GM12875 (cell line): ENCODE data around the gene VPS35L.

Experiments used
- H3K4me3 ChIP-seq: one replicate; pipeline ENCODE4 v1.5.1; 2011; ENCODE audit warnings: low read depth, low read length, control low read depth
- TF ChIP-seq, protein P1 (sequence below): IDR thresholded peaks from 2 replicates; pipeline ENCODE4 v1.5.1; 2011; ENCODE audit warnings: low read depth, mild to moderate bottlenecking, control low read depth, inconsistent platforms, low read length, moderate library complexity, borderline replicate concordance; ENCODE audit not compliant: insufficient read depth

Gene VPS35L

DNA sequence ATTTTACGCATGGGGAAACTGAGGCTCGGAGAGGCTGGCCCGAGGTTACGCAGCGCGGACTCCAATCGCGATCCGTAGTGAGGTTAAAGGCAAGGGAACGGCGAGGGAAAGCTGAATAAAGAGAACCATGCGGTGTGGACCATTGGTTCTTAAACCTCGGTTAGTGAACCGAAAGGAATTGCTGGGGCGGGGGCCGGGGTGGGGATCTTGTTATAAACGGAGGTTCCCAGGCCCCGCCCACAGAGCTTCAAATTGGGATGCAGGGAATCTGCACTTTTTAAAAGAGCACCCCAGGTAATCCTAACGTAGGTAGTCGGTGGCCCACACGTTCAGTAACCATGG is 163.1 kb downstream of the VPS35L start:
- peak overlapping the region; percentile 69 for H3K4me3 ChIP-seq
- TF ChIP-seq, protein P1, sequence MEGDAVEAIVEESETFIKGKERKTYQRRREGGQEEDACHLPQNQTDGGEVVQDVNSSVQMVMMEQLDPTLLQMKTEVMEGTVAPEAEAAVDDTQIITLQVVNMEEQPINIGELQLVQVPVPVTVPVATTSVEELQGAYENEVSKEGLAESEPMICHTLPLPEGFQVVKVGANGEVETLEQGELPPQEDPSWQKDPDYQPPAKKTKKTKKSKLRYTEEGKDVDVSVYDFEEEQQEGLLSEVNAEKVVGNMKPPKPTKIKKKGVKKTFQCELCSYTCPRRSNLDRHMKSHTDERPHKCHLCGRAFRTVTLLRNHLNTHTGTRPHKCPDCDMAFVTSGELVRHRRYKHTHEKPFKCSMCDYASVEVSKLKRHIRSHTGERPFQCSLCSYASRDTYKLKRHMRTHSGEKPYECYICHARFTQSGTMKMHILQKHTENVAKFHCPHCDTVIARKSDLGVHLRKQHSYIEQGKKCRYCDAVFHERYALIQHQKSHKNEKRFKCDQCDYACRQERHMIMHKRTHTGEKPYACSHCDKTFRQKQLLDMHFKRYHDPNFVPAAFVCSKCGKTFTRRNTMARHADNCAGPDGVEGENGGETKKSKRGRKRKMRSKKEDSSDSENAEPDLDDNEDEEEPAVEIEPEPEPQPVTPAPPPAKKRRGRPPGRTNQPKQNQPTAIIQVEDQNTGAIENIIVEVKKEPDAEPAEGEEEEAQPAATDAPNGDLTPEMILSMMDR = no peak

DNA sequence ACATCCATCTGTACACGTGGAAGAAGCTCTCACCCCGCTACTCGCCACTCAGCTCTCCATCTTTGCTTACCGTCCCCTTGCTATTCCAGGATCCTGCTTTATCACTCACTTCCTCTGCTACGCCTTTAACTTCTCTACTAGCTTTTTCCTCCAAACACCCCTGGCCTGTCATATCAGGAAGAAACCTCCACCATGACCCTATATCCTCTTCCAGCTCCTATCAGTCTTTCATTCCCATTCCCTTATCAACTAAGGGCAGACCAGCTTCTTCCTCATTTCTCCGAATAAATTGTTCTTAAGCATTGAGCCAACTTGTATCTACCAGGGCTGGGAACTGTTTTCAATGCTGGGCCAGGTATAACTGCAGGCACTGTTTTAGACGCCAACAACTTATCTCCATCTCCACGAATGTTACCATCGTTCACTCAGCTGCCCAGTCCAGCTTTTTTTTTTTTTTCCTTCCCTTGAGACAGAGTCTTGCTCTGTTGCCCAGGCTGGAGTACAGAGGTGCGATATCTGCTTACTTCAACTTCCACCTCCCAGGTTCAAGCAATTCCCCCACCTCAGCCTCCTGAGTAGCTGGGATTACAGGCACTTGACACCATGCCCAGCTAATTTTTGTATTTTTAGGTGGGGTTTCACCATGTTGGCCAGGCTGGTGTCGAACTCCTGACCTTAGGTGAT is 166.9 kb downstream of the VPS35L start:
- no peak overlapping the region for H3K4me3 ChIP-seq
- TF ChIP-seq, protein P1 = no peak

DNA sequence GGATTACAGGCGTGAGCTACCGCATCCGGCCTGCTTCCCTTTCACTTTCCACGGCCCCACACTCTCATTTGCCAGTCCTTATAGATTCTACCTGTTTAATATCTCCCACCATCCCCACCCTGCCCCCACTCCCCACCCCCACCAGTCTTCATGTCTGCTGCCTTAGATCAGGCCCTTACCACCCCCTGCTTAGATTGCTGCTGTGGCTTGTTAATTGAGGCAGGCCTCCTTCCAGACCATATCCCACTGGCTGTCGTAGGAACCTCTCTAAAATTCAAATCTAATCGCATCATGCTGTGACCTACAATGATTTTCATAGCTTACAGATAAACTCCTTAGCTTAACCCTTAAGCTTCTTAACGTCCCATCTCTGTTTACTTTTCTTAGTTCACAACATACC is 167.5 kb downstream of the VPS35L start:
- H3K4me3 ChIP-seq = no peak overlapping the region
- TF ChIP-seq, protein P1 = no peak

DNA sequence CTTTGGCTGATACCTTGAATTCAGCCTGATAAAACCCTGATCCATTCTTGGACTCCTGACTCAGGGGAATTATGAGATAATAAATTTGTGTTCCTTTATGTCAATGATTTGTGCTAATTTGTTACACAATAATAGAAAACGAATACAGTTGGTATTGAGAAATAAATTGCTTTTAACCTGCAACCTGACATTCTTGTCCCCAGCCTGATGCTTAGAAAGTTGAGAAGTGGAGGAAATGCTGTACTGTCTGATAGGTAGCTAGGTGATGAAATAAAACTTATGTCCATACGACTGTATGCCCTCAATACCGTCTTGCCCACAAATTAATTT is 173.1 kb downstream of the VPS35L start:
- H3K4me3 ChIP-seq = no peak overlapping the region
- TF ChIP-seq, protein P1 = no peak

DNA sequence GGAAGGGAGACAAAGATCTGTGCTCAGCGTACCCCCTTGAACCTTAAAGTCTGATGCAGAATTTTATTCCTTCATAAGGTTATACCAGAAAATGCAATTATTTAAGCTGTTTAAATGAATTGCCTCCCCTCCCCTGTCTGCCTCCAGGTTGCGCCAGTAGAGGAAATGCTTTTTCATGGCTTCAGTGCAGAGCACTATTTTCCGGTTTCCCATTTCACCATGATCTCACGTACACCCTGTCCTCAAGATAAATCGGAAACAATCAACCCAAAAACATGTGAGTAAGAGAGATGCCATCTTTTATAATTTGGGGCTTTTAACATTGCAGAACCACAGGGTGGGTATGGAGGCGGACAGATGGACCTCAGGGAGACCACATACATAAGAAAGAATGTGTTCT is 178.0 kb downstream of the VPS35L start:
- no peak overlapping the region for H3K4me3 ChIP-seq
- TF ChIP-seq, protein P1 = no peak

DNA sequence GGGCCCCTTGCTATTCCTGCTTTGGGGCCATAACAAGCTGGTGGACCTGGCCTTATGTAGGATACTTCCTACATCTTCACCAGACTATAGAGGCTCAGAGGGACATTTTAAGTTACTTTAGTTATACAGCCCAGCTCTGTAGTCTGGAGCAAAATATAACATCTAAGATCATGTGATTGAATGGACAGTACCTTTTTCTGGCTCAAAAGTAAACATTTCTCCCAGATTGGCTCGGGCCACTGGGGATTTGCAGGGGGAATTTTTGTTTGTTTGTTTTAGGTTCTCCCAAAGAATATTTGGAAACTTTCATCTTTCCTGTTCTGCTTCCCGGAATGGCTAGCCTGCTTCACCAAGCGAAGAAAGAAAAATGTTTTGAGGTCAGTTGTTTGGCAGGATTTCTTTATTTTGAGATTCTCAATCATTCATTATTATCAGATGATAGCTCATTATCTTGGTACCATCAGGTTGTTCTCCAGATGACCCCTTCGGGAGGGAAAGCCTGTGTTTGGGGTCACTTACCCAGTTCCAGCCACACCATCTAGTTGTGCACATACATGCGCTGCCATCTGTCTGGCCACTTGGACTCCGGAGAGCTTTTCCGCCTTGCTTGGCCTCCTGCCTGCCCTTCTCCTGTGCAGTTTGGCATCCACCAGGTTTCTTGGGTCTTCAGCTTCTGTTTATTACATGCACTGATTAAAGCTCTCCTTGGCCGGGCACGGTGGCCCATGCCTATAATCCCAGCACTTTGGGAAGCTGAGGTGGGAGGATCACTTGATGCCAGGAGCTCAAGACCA is 179.8 kb downstream of the VPS35L start:
- TF ChIP-seq, protein P1 = no peak
- H3K4me3 ChIP-seq = no peak overlapping the region
